SK-N-SH (cell line): ENCODE results near the gene MYO1C.

Source experiments
- EP300 ChIP-seq, 2 experiments: IDR thresholded peaks; 2 replicates each; pipeline versions ENCODE4 v1.4.0 to v1.6.1; 2012; ENCODE audit warnings: borderline replicate concordance in 1 of 2, low read depth in 1 of 2, low read length in 1 of 2
- TCF12 ChIP-seq: IDR thresholded peaks from 2 replicates; pipeline ENCODE4 v1.4.0; 2012
- TF ChIP-seq, protein P1 (sequence below): fragments of 200-600 bp; sonication (generic); IDR thresholded peaks from 2 replicates; pipeline ENCODE4 v1.6.1; 2017; ENCODE audit warnings: antibody characterized with exemption, mild to moderate bottlenecking, moderate library complexity

DNA sequence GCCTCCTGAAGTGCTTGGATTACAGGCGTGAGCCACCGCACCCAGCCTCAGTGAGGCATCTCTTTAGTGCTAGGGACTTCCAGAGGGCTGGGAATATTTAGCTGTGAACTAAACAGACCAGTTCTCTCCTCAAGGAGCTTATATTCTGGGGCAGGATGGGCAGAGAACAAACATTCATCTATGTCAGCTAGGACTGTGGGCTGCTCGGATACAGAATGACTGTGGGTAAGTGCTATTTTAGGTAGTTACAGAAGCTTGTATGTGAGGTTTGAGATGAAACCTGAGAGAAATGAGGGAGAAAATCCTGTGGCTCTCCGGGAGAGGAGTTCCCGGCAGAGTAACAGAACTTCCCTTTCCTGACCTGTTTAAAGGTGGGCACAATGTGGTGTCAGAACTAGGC is 30.1 kb upstream of the MYO1C start:
- TF ChIP-seq EP300 (IDR thresholded peaks at IDR 0.05; ENCODE audit: borderline replicate concordance in 1 of 2, low read depth in 1 of 2, low read length in 1 of 2) (no peak), TCF12 (no peak)
- TF ChIP-seq, protein P1, sequence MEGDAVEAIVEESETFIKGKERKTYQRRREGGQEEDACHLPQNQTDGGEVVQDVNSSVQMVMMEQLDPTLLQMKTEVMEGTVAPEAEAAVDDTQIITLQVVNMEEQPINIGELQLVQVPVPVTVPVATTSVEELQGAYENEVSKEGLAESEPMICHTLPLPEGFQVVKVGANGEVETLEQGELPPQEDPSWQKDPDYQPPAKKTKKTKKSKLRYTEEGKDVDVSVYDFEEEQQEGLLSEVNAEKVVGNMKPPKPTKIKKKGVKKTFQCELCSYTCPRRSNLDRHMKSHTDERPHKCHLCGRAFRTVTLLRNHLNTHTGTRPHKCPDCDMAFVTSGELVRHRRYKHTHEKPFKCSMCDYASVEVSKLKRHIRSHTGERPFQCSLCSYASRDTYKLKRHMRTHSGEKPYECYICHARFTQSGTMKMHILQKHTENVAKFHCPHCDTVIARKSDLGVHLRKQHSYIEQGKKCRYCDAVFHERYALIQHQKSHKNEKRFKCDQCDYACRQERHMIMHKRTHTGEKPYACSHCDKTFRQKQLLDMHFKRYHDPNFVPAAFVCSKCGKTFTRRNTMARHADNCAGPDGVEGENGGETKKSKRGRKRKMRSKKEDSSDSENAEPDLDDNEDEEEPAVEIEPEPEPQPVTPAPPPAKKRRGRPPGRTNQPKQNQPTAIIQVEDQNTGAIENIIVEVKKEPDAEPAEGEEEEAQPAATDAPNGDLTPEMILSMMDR, result no peak
